WTC11 (cell line): ENCODE data around the gene DNAH8. TPM values are rescaled to one million over a fixed set of nuclear protein-coding genes. Genes with fewer than 3 reads are reported as not detected.

Experiments
- ATAC-seq: fragments of 200-7000 bp; cut with Tn5 transposase; 2 replicates; pipeline ENCODE4 v1.10.0; 2021; ENCODE audit warnings: mild to moderate bottlenecking, moderate library complexity
- CTCF ChIA-PET: fragments of 300-600 bp; sonication (Branson Sonifier 250); formaldehyde crosslinking; loops from one replicate; lab custom pipeline; 2021; ENCODE audit warnings: antibody characterized with exemption; lab: Charles Lee
- POLR2A ChIA-PET: fragments of 350-600 bp; sonication (Branson Sonifier 250); formaldehyde crosslinking; loops from one replicate; lab custom pipeline; 2021; ENCODE audit warnings: antibody characterized with exemption; lab: Charles Lee
- DNase-seq: peaks from one replicate; pipeline ENCODE4 v3.0.0; 2021; ENCODE audit warnings: low spot score
- H3K27ac Mint-ChIP-seq: 2 replicates; pipeline ENCODE4 v1.8.0; 2021; ENCODE audit warnings: mixed read lengths
- H3K27me3 Mint-ChIP-seq: 2 replicates; pipeline ENCODE4 v1.8.0; 2021; ENCODE audit warnings: low read depth, mild to moderate bottlenecking, moderate library complexity, mixed read lengths
- H3K36me3 Mint-ChIP-seq: 2 replicates; pipeline ENCODE4 v1.8.0; 2021; ENCODE audit warnings: mixed read lengths
- H3K4me1 Mint-ChIP-seq: 2 replicates; pipeline ENCODE4 v1.8.0; 2022; ENCODE audit warnings: mixed read lengths
- H3K4me3 Mint-ChIP-seq: 2 replicates; pipeline ENCODE4 v1.8.0; 2021; ENCODE audit warnings: mild to moderate bottlenecking, moderate library complexity, mixed read lengths
- H3K9me3 Mint-ChIP-seq: 2 replicates; pipeline ENCODE4 v1.8.0; 2021; ENCODE audit warnings: mixed read lengths
- ATF1 ChIP-seq: sonication (generic); formaldehyde crosslinking; IDR thresholded peaks from 2 replicates; pipeline ENCODE4 v1.8.1; 2023; ENCODE audit warnings: mild to moderate bottlenecking, moderate library complexity, missing genetic modification reagents
- CBFB ChIP-seq: sonication (generic); formaldehyde crosslinking; IDR thresholded peaks from 2 replicates; pipeline ENCODE4 v1.8.1; 2022; ENCODE audit warnings: mild to moderate bottlenecking, low read depth, missing genetic modification reagents
- ELF4 ChIP-seq: sonication (generic); formaldehyde crosslinking; IDR thresholded peaks from 2 replicates; pipeline ENCODE4 v1.8.1; 2022; ENCODE audit warnings: low read depth, mild to moderate bottlenecking, moderate library complexity, missing genetic modification reagents
- EMX1 ChIP-seq: fragments of 250-450 bp; sonication (Bioruptor Pico); IDR thresholded peaks from 2 replicates; pipeline ENCODE4 v1.8.0; 2021; ENCODE audit warnings: mild to moderate bottlenecking
- FOXJ3 ChIP-seq: sonication (generic); formaldehyde crosslinking; IDR thresholded peaks from 2 replicates; pipeline ENCODE4 v1.9.0; 2021; ENCODE audit warnings: missing genetic modification reagents, mild to moderate bottlenecking, borderline replicate concordance
- FOXK1 ChIP-seq: sonication (generic); formaldehyde crosslinking; IDR thresholded peaks from 2 replicates; pipeline ENCODE4 v1.8.0; 2022; ENCODE audit warnings: mild to moderate bottlenecking, moderate library complexity, missing genetic modification reagents
- GTF2I ChIP-seq: fragments of 250-450 bp; sonication (Bioruptor Pico); conservative IDR thresholded peaks from 2 replicates; pipeline ENCODE4 v1.4.0; 2021; ENCODE audit warnings: mild to moderate bottlenecking
- KAT7 ChIP-seq: sonication (generic); formaldehyde crosslinking; IDR thresholded peaks from 2 replicates; pipeline ENCODE4 v1.8.1; 2023; ENCODE audit warnings: missing genetic modification reagents, mild to moderate bottlenecking, borderline replicate concordance
- MXD4 ChIP-seq: fragments of 250-450 bp; sonication (Bioruptor Pico); IDR thresholded peaks from 2 replicates; pipeline ENCODE4 v1.8.0; 2021; ENCODE audit warnings: mild to moderate bottlenecking, moderate library complexity, borderline replicate concordance
- NR2C2 ChIP-seq: sonication (generic); formaldehyde crosslinking; IDR thresholded peaks from 2 replicates; pipeline ENCODE4 v1.8.0; 2022; ENCODE audit warnings: mild to moderate bottlenecking, missing genetic modification reagents
- NR3C1 ChIP-seq: sonication (generic); formaldehyde crosslinking; conservative IDR thresholded peaks from 2 replicates; pipeline ENCODE4 v1.8.1; 2023; ENCODE audit warnings: low read depth, mild to moderate bottlenecking, missing genetic modification reagents
- OVOL2 ChIP-seq: fragments of 250-450 bp; sonication (Bioruptor Pico); IDR thresholded peaks from 2 replicates; pipeline ENCODE4 v1.9.0; 2021; ENCODE audit warnings: mild to moderate bottlenecking, borderline replicate concordance
- SMAD4 ChIP-seq: sonication (generic); formaldehyde crosslinking; IDR thresholded peaks from 2 replicates; pipeline ENCODE4 v1.8.0; 2022; ENCODE audit warnings: mild to moderate bottlenecking, missing genetic modification reagents
- TEAD1 ChIP-seq: sonication (generic); formaldehyde crosslinking; IDR thresholded peaks from 2 replicates; pipeline ENCODE4 v1.8.0; 2022; ENCODE audit warnings: mild to moderate bottlenecking, missing genetic modification reagents
- TEAD4 ChIP-seq: sonication (generic); formaldehyde crosslinking; IDR thresholded peaks from 2 replicates; pipeline ENCODE4 v1.8.0; 2022; ENCODE audit warnings: mild to moderate bottlenecking, missing genetic modification reagents
- USF1 ChIP-seq: sonication (generic); formaldehyde crosslinking; IDR thresholded peaks from 2 replicates; pipeline ENCODE4 v1.8.0; 2022; ENCODE audit warnings: mild to moderate bottlenecking, missing genetic modification reagents
- ZNF232 ChIP-seq: sonication (generic); formaldehyde crosslinking; IDR thresholded peaks from 2 replicates; pipeline ENCODE4 v1.8.0; 2022; ENCODE audit warnings: mild to moderate bottlenecking, missing genetic modification reagents
- ZNF423 ChIP-seq: fragments of 250-450 bp; sonication (Bioruptor Pico); IDR thresholded peaks from 2 replicates; pipeline ENCODE4 v2.1.2; 2022; ENCODE audit warnings: mild to moderate bottlenecking, moderate library complexity
- ZNF671 ChIP-seq: fragments of 250-450 bp; sonication (Bioruptor Pico); IDR thresholded peaks from 2 replicates; pipeline ENCODE4 v1.8.0; 2021; ENCODE audit warnings: mild to moderate bottlenecking
- total RNA-seq: library from RNA; stranded (reverse); gene quantifications from 3 replicates; pipeline ENCODE4 v1.2.3, GENCODE V29; 2021
- TF ChIP-seq, protein P1 (sequence below): sonication (generic); formaldehyde crosslinking; IDR thresholded peaks from 2 replicates; pipeline ENCODE4 v1.8.1; 2022; ENCODE audit warnings: low read depth, mild to moderate bottlenecking, moderate library complexity, missing genetic modification reagents, borderline replicate concordance
- TF ChIP-seq, protein P2 (sequence below): sonication (generic); formaldehyde crosslinking; IDR thresholded peaks from 2 replicates; pipeline ENCODE4 v1.8.0; 2022; ENCODE audit warnings: missing genetic modification reagents
- TF ChIP-seq, protein P3 (sequence below): sonication (generic); formaldehyde crosslinking; IDR thresholded peaks from 2 replicates; pipeline ENCODE4 v1.8.0; 2022; ENCODE audit warnings: mild to moderate bottlenecking, missing genetic modification reagents
- TF ChIP-seq, protein P4 (sequence below): sonication (generic); formaldehyde crosslinking; IDR thresholded peaks from 2 replicates; pipeline ENCODE4 v1.8.1; 2022; ENCODE audit warnings: missing genetic modification reagents, borderline replicate concordance
- TF ChIP-seq, protein P5 (sequence below): sonication (generic); formaldehyde crosslinking; IDR thresholded peaks from 2 replicates; pipeline ENCODE4 v1.8.1; 2022; ENCODE audit warnings: mild to moderate bottlenecking, missing genetic modification reagents, moderate library complexity, borderline replicate concordance
- TF ChIP-seq, protein P6 (sequence below): sonication (generic); formaldehyde crosslinking; IDR thresholded peaks from 2 replicates; pipeline ENCODE4 v1.8.1; 2023; ENCODE audit warnings: mild to moderate bottlenecking, missing genetic modification reagents

The DNAH8 gene
- total RNA-seq, 1 experiment from 2014 or later = 0.02 TPM

DNA sequence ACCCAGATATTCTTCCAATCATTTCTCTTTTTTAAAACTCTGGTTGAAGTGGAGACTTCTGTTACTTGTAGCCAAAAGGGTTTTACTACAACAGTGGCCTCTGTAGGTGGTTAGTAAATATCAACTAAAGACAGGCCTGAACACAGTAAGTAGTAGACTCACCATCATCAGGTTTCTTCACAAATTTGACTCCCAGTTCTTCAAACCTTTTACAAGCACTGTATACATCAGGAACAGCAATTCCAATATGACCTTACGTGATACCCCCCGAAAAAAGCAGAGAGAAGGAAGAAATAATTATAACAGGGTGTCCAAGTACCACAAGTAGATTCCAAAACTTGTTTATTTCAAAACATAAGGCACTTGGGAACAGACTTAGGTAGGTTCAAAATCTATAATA, 33.3 kb upstream of the DNAH8 start (continued):
- TF ChIP-seq, protein P1, sequence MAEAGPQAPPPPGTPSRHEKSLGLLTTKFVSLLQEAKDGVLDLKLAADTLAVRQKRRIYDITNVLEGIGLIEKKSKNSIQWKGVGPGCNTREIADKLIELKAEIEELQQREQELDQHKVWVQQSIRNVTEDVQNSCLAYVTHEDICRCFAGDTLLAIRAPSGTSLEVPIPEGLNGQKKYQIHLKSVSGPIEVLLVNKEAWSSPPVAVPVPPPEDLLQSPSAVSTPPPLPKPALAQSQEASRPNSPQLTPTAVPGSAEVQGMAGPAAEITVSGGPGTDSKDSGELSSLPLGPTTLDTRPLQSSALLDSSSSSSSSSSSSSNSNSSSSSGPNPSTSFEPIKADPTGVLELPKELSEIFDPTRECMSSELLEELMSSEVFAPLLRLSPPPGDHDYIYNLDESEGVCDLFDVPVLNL = no peak
- TF ChIP-seq, protein P2, sequence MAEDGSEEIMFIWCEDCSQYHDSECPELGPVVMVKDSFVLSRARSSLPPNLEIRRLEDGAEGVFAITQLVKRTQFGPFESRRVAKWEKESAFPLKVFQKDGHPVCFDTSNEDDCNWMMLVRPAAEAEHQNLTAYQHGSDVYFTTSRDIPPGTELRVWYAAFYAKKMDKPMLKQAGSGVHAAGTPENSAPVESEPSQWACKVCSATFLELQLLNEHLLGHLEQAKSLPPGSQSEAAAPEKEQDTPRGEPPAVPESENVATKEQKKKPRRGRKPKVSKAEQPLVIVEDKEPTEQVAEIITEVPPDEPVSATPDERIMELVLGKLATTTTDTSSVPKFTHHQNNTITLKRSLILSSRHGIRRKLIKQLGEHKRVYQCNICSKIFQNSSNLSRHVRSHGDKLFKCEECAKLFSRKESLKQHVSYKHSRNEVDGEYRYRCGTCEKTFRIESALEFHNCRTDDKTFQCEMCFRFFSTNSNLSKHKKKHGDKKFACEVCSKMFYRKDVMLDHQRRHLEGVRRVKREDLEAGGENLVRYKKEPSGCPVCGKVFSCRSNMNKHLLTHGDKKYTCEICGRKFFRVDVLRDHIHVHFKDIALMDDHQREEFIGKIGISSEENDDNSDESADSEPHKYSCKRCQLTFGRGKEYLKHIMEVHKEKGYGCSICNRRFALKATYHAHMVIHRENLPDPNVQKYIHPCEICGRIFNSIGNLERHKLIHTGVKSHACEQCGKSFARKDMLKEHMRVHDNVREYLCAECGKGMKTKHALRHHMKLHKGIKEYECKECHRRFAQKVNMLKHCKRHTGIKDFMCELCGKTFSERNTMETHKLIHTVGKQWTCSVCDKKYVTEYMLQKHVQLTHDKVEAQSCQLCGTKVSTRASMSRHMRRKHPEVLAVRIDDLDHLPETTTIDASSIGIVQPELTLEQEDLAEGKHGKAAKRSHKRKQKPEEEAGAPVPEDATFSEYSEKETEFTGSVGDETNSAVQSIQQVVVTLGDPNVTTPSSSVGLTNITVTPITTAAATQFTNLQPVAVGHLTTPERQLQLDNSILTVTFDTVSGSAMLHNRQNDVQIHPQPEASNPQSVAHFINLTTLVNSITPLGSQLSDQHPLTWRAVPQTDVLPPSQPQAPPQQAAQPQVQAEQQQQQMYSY = no peak
- TF ChIP-seq EMX1 (CRISPR knock-in tag) (no peak), FOXJ3 (CRISPR knock-in tag) (no peak)
- TF ChIP-seq, protein P3, sequence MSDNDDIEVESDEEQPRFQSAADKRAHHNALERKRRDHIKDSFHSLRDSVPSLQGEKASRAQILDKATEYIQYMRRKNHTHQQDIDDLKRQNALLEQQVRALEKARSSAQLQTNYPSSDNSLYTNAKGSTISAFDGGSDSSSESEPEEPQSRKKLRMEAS (CRISPR knock-in tag) = no peak
- TF ChIP-seq, protein P4, sequence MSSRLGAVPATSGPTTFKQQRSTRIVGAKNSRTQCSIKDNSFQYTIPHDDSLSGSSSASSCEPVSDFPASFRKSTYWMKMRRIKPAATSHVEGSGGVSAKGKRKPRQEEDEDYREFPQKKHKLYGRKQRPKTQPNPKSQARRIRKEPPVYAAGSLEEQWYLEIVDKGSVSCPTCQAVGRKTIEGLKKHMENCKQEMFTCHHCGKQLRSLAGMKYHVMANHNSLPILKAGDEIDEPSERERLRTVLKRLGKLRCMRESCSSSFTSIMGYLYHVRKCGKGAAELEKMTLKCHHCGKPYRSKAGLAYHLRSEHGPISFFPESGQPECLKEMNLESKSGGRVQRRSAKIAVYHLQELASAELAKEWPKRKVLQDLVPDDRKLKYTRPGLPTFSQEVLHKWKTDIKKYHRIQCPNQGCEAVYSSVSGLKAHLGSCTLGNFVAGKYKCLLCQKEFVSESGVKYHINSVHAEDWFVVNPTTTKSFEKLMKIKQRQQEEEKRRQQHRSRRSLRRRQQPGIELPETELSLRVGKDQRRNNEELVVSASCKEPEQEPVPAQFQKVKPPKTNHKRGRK = no peak

GRCh38 chr6:38684237-38684636, 30.9 kb upstream of the DNAH8 start:
- ChIA-PET POLR2A (no interaction called here), CTCF (no interaction called here)
- no peaks in the 10 kb centered on the region for H3K27me3 Mint-ChIP-seq
- ATAC-seq (no peak), DNase-seq (no peak)
- no peak overlapping the region for H3K27ac Mint-ChIP-seq
- no peaks in the 10 kb centered on the region for H3K9me3 Mint-ChIP-seq
- TF ChIP-seq GTF2I (CRISPR knock-in tag) = no peak
- no peak for TF ChIP-seq MXD4 (CRISPR knock-in tag)
- no peak for TF ChIP-seq TEAD1 (CRISPR knock-in tag)
- TF ChIP-seq, protein P5, sequence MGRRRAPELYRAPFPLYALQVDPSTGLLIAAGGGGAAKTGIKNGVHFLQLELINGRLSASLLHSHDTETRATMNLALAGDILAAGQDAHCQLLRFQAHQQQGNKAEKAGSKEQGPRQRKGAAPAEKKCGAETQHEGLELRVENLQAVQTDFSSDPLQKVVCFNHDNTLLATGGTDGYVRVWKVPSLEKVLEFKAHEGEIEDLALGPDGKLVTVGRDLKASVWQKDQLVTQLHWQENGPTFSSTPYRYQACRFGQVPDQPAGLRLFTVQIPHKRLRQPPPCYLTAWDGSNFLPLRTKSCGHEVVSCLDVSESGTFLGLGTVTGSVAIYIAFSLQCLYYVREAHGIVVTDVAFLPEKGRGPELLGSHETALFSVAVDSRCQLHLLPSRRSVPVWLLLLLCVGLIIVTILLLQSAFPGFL (CRISPR knock-in tag) = no peak
- no peak for TF ChIP-seq TEAD4 (CRISPR knock-in tag)
- no peak for TF ChIP-seq ZNF423
- no peak for TF ChIP-seq ATF1
- no peak for TF ChIP-seq ELF4
- no peak for TF ChIP-seq NR2C2
- no peak for TF ChIP-seq OVOL2
- TF ChIP-seq ZNF671 (CRISPR knock-in tag) = no peak
- TF ChIP-seq FOXK1 = no peak
- TF ChIP-seq SMAD4 = no peak
- no peak for TF ChIP-seq CBFB (CRISPR knock-in tag)
- H3K36me3 Mint-ChIP-seq = peaks cover 33% of the 10 kb centered on the region
- peaks cover 6% of the 10 kb centered on the region for H3K4me1 Mint-ChIP-seq
- H3K4me3 Mint-ChIP-seq = no peak overlapping the region

DNA sequence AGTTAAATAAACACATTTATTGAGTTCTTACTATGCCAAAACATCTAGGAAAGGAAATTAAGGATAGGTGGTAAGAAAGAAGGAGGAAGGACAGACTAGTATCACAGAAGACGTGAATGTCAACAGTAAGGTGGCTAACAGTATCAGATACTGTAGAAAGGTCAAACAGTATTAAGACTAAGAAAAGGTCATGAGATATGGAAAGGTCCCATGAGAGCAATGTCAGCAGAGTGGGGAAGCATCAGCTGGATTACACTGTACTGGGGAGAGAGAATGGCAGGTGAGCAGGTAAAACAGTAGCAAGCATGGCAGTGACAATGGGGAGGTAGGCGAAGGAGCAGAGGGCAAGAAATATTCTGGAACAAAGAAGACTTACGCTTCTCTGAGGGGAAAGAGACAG, 30.2 kb upstream of the DNAH8 start:
- peaks cover 10% of the 10 kb centered on the region for H3K4me1 Mint-ChIP-seq
- no peak overlapping the region for H3K27ac Mint-ChIP-seq
- H3K27me3 Mint-ChIP-seq = no peaks in the 10 kb centered on the region
- H3K9me3 Mint-ChIP-seq = no peaks in the 10 kb centered on the region
- DNase-seq = no peak
- ChIA-PET CTCF (no interaction called here), POLR2A (no interaction called here)
- peaks cover 33% of the 10 kb centered on the region for H3K36me3 Mint-ChIP-seq
- no peak overlapping the region for H3K4me3 Mint-ChIP-seq
- no peak for ATAC-seq
- TF ChIP-seq, protein P6, sequence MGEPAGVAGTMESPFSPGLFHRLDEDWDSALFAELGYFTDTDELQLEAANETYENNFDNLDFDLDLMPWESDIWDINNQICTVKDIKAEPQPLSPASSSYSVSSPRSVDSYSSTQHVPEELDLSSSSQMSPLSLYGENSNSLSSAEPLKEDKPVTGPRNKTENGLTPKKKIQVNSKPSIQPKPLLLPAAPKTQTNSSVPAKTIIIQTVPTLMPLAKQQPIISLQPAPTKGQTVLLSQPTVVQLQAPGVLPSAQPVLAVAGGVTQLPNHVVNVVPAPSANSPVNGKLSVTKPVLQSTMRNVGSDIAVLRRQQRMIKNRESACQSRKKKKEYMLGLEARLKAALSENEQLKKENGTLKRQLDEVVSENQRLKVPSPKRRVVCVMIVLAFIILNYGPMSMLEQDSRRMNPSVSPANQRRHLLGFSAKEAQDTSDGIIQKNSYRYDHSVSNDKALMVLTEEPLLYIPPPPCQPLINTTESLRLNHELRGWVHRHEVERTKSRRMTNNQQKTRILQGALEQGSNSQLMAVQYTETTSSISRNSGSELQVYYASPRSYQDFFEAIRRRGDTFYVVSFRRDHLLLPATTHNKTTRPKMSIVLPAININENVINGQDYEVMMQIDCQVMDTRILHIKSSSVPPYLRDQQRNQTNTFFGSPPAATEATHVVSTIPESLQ (CRISPR knock-in tag) = no peak
- TF ChIP-seq, protein P4 = no peak
- TF ChIP-seq ZNF423 (no peak), ZNF232 (CRISPR knock-in tag) (no peak), USF1 (CRISPR knock-in tag) (no peak), KAT7 (CRISPR knock-in tag) (no peak), NR3C1 (CRISPR knock-in tag) (no peak)
